ENCODE results near the gene CAMK4. TPM values are rescaled to one million over a fixed set of nuclear protein-coding genes. Genes with fewer than 3 reads are reported as not detected.

The CAMK4 gene
- total RNA-seq = 3.0 TPM

GRCh38 chr5:111223787-111224560 is at the start of gene CAMK4:
Gene CAMK4, plus strand, starts transcription at chr5:111224384. Its CDS starts 100 bp downstream, at chr5:111224484.
- DNase-seq (ENCODE audit: low spot score) = peak; percentile 54

DNA sequence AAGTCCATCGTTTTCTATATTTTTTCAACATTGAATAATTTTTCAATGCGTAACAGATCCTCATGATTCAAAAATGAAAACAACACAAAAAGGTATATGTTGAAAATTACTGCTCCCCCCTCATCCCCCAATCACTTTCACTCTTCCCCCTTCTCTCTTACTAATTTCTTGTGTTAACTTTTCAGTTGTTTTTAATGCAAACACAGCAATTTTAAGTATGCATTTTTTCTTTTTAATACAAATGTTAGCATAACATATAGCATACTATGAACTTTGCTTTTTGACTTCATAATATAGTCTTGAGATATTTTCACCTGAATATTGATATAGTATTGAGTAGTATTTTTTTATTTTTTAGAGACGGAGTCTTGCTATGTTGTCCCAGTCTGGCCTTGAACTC is 41.1 kb upstream of the CAMK4 start:
- DNase-seq (ENCODE audit: low spot score) = no peak

- DNase-seq (ENCODE audit: low spot score) = no peak
These were observed 37.1 kb upstream of the CAMK4 start for GRCh38 chr5:111187079-111187478.

GRCh38 chr5:111194053-111194452 is 30.1 kb upstream of the CAMK4 start:
- no peak for DNase-seq (ENCODE audit: low spot score)

- DNase-seq (ENCODE audit: low spot score) = no peak
These were observed 29.3 kb upstream of the CAMK4 start for GRCh38 chr5:111194925-111195324.

GRCh38 chr5:111197523-111197922 is 26.7 kb upstream of the CAMK4 start:
- no peak for DNase-seq (ENCODE audit: low spot score)

DNA sequence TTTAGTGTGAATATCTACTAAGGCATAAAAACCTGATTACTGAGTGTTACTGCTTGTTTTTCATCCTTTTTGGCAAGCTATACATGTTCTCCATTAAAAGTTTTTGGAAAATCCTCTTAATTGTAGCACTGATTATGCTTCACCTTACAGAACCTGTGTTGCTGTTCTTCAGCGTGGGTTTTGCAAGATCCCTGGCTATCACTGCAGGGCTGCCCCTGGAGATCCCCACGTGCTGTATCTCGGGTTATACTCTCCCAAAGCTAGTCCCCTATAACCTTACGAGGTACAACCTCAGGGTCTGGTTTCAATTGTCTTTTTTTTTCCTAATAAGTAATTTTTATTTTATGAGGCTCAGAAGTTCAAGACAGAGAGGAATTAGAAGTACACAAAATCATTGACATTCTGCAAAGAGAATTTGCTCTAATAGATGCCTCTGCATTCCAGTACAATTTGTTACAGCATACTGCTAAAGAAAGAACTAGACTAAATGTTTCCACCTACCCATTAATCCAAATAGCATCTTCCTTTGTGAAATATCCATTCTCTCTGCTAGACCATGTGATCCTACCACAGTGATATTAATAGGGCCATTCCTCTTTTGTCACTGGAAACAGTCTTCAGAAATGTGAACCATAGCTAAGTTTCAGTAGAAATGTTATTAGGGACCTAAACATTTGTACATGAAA is 25.8 kb upstream of the CAMK4 start:
- DNase-seq (ENCODE audit: low spot score) = no peak

GRCh38 chr5:111200828-111201227 is 23.4 kb upstream of the CAMK4 start:
- no peak for DNase-seq (ENCODE audit: low spot score)

DNA sequence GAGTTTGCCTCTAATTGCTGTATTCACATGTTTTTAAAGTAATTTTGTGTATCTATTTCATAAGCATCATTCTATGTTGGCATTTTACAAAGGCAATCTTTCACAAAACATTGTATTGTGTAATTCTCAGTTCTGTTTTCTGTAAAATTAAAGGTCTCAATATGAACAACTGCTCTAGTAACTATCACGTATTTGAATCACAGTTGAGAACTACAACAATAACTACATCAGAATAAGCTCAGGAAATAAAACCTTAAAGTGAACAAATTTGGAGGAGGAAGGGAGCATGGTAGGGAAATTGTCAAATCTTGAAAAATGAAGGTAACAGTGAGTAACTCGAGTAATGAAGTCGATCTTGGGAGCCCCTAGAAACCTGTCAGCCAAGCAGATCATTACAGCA is 22.5 kb upstream of the CAMK4 start:
- DNase-seq (ENCODE audit: low spot score) = no peak

DNA sequence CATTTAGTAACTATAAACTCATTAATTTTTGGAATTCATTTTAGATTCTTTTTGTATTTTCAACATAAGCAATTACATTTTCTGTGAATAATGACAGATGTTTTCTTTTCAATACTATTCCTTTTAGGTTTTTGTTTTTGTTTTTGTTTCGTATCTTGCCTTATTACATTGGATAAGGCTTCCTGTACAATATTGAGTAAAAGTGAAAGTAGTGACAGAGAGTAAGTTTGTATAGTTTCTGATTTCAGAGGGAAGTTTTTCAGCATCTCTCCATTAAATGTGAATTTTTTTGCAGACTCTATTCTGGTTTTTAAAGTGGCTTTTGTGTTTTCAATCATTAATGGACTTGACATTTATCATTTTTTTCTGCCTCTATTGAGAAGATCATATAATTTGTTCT is 12.8 kb upstream of the CAMK4 start:
- DNase-seq (ENCODE audit: low spot score) = no peak

DNA sequence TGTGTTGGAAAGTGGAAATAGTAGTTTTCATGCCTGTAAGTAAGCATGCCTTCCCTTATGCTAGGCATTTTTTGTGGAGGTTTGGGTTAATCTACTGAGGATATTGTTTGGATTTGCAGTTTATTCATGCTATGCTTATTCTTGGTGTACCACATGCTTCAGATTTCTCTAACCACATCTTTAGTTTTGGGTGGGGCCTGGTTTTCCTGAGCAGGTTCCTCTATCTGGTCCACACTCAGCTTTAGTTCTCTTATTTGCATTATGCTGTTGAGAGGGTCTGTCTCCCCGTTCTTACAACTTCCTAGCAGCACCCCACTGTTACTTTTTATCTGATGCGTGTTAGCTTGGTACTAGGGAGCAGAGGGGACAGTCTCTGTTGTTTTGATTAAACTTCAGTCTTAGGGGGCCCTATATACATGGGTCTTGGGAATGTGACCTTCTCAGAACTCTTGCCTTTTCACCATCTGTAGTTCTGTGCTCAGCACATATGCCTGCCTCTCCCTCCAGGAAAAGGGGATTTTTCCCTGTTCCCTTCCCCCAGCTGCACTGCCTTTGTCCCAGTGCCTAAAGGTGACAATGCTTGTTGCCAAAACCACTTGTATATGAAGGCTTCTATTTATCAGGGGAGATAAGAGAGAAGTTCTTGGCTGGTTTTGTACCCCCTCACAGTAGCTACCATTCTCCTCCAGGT is 10.0 kb upstream of the CAMK4 start:
- DNase-seq (ENCODE audit: low spot score) = no peak

- DNase-seq (ENCODE audit: low spot score) = no peak
These were observed 8.2 kb upstream of the CAMK4 start for GRCh38 chr5:111215971-111216370.

DNA sequence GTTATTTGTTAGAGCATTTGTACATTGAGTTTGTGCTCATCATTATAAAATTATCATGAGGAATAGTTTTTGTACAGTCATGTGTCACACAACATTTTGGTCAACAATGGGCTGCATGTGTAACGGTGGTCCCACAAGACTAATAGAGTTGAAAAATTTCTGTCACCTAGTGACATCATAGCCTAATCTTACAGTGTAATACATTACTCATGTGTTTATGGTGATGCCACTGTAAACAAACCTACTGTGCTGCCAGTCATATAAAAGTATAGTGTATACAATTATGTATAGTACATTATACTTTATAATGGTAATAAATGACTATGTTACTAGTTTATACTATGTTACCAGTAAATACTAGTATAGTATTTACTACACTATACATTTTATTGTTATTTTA is 3.0 kb upstream of the CAMK4 start:
- no peak for DNase-seq (ENCODE audit: low spot score)

- no peak for DNase-seq (ENCODE audit: low spot score)
These were observed 940 bp upstream of the CAMK4 start for GRCh38 chr5:111223101-111223786.

DNA sequence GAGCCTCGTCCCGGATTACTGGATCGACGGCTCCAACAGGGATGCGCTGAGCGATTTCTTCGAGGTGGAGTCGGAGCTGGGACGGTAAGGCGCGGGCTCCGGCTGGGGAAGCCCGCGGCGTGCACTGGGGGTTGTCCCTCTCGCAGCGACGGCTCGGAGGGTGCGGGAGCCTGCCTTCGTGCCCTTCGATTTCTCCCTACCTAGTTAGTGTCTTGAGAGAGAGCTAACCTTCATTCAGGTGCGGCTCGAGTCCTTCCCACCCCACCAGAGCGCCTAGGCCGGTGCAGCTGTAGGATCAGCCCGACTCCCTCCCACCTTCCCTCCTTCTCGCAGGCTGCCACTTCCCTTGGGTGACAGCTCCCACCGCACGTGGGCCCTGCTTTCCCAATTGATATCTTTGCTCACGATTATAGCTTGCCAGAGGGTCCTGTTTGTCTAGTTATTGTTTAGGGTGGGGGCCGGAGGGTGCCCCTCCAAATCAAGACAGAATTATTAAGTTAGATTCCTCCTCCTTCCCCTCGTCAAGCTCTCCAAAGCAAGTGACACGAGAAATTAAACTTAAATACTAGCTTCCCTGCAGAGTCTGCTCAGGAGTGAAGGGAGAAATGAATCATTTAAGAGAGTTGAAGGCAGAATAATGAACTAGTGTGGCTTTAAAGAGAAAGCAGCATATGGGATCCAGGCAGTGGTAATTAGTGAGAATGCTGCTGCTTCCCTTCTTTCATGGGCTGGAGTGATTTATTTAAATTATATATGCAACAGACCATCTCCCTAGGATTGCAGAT is 569 bp downstream of the CAMK4 start:
- DNase-seq (ENCODE audit: low spot score) = no peak

DNA sequence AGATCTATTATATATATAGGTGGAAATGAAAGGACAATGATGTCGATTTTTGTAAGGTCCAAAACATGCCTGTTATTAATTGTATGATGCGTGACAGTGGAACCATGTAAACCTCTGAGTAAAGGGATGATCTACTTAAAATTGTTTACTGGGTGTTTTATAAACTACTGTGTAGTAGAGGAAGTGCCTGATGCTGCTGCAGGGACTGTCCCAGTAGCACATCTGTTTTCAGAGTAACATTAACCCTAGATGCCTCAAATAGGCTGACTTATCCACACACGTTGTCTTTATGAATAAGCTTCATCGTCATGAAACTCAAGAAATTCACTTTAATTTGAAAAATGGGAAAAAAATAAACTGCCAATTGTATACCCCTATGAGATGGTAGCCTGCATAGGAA is 1.7 kb downstream of the CAMK4 start:
- DNase-seq (ENCODE audit: low spot score) = no peak

DNA sequence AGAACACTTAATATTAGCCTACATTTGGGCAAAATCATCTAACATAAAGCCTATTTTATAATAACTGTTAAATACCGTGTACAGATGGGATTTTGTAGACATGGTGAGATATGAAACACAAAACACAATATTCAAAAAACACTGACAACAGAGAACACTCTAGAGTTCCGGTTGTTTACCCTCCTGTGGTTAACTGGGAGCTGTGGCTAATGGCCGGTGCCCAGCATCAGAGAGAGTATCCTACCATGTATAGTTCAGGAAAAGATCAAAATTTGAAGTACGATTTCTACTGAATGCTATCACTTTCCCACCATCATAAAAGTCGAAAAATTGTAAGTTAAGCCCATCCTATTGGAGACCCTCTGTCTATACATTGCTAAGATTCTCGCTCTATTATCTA is 2.4 kb downstream of the CAMK4 start:
- DNase-seq (ENCODE audit: low spot score) = no peak

DNA sequence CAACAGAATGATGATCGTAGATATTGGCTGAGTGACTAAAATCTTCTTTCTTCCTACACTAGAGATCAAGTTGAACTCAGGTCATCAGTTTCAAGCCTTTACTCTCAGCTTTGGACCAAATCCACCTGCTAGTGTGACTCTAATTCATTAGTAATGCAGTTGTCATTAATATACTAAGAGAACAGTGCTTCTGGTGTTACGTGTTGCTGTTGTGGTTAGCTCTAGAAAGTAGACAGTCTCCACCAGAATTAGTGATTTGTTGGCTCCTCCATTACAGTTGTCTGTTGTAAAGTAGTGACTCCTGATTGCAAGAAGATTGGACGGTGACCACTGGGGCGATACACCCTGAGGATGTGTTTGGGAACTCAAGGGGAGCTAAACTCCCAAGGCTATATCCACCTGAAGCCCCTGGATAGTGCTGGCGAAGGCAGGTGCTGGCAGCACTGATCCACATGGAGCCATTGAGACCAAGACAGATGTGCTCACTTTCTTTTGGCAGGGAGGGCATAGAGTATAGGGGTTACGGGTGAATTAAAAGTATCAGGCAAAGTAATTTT is 3.1 kb downstream of the CAMK4 start:
- DNase-seq (ENCODE audit: low spot score) = no peak

GRCh38 chr5:111227801-111228200 is 3.6 kb downstream of the CAMK4 start:
- no peak for DNase-seq (ENCODE audit: low spot score)

- DNase-seq (ENCODE audit: low spot score) = no peak
These were observed 4.5 kb downstream of the CAMK4 start for GRCh38 chr5:111228520-111229220.
